Adrenal gland (tissue), 12 donors: Measurements from ENCODE around the gene CNTN1. TPM values are rescaled to one million over a fixed set of nuclear protein-coding genes. Genes with fewer than 3 reads are reported as not detected.

ENCODE experiments used
- DNase-seq, 7 donors: peaks; one replicate each; pipeline ENCODE4 v3.0.0-alpha.2; 2019 to 2020
- H3K27ac ChIP-seq, 5 donors: fragments of 200-600 bp; sonication (generic) in 4 of 5; 1 replicate in 3 of 5; 2 replicates in 2 of 5; pipeline versions ENCODE4 v1.5.1 to v1.8.0; 2016 to 2020; ENCODE audit warnings: mild to moderate bottlenecking in 1 of 5
- H3K27me3 ChIP-seq: fragments of 200-600 bp; 2 replicates; pipeline ENCODE4 v1.8.0; 2021
- H3K36me3 ChIP-seq, 2 donors: fragments of 200-600 bp; replicated peaks in 1 of 2; 1 replicate in 1 of 2; 2 replicates in 1 of 2; pipeline versions ENCODE4 v1.5.1 to v1.8.0; 2018 to 2022
- H3K4me1 ChIP-seq, 2 donors: fragments of 200-600 bp; replicated peaks in 1 of 2; 1 replicate in 1 of 2; 2 replicates in 1 of 2; pipeline versions ENCODE4 v1.5.1 to v1.8.0; 2018 to 2021
- H3K4me3 ChIP-seq, 4 donors: fragments of 200-600 bp; sonication (generic) in 3 of 4; one replicate each; pipeline ENCODE4 v1.5.1; 2016 to 2018
- H3K9me3 ChIP-seq, 3 donors: fragments of 200-600 bp; sonication (generic) in 1 of 3; replicated peaks in 1 of 3; 1 replicate in 2 of 3; 2 replicates in 1 of 3; pipeline versions ENCODE4 v1.5.1 to v1.8.0; 2016 to 2021
- POLR2A ChIP-seq, 2 donors: fragments of 450-650 bp; IDR thresholded peaks; one replicate each; pipeline ENCODE4 v1.6.1; 2017; ENCODE audit warnings: antibody characterized with exemption in 2 of 2, mild to moderate bottlenecking in 2 of 2, moderate library complexity in 1 of 2
- WGBS, 4 donors: extraction: QIAGEN DNeasy Blood & Tissue Kit in 2 of 4; methylation state at CpG; one replicate each; pipeline versions ENCODE4 v1.1.5 to v1.1.7; 2013 to 2017; 5-methylcytosine and 5-hydroxymethylcytosine counted together
- intact Hi-C, 2 donors: fragments of 100-400 bp; cut with DNase I; formaldehyde crosslinking; loops; one replicate each; pipeline versions ENCODE4 v1.14.1 to v1.15.0; 2022 to 2023
- polyA plus RNA-seq, 3 donors: library from polyadenylated mRNA; stranded (reverse); fragments of 200-250 nt in 2 of 3; fragments of 350-450 nt in 1 of 3; fragmentation: Illumina TruSeq in 1 of 3; extraction: RNeasy Lipid Tissue Mini Kit (QIAGEN cat#74804) in 1 of 3; gene quantifications; one replicate each; pipeline ENCODE4 v1.2.3, GENCODE V29; 2013 to 2014
- total RNA-seq, 9 donors: library from RNA; depleted of rRNA in 4 of 9; stranded (reverse); fragments of >200 nt in 4 of 9; fragments of 120-200 nt in 1 of 9; fragmentation: NEBNext Ultra II Directional in 1 of 9; extraction: Animal tissue kit (Norgen Biotek cat#: 25700) in 1 of 9; gene quantifications; one replicate each; pipeline versions ENCODE4 v1.1.0 to v1.2.4, GENCODE V29; 2013 to 2023
- TF ChIP-seq, protein P1 (sequence below), 6 experiments: fragments of 450-650 bp in 4 of 6; fragments of 200-600 bp in 2 of 6; sonication (generic) in 1 of 6; IDR thresholded peaks; 1 replicate in 5 of 6; 2 replicates in 1 of 6; pipeline versions ENCODE4 v1.5.1 to v1.8.0; 2016 to 2021; ENCODE audit warnings: antibody characterized with exemption in 6 of 6, mild to moderate bottlenecking in 2 of 6, moderate library complexity in 1 of 6
- donor health status: healthy with polysubstance abuse.
- donor health status: Bipolar disorder and iron deficiency.
- donor health status: DM: yes; HTN: yes; CAD: no.
- donor health status: DM: no; HTN: no; CAD: no.
- donor health status: DM: no; HTN: no; CAD: no.
- donor health status: DM: yes; HTN: yes; CAD: no.

The CNTN1 gene
- total and polyA plus RNA-seq, 12 donors = 3.8 to 76.8 (median 20.7) TPM

DNA sequence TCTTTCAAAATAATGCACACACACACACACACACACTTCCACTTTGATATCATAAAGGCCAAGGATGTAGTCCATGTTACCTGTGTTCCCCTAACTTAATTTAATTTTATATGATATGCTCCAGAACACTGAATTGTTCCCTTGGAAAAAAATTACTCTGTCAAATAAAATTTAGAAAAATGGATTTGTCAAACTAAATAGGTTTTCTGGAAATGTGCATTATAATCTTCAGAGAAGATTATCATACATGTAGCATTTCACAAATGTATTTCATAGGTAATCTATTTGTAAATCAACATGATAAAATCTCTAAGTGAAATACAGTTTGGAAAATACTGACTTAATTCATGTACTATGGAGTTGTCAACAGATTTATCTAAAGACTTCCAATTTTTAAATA is 68.6 kb downstream of the CNTN1 start:
- Histone ChIP-seq H3K27me3 (no peaks in the 10 kb centered on the region), H3K27ac (no peak overlapping the region), H3K4me1 (no peaks in the 10 kb centered on the region), H3K4me3 (no peak overlapping the region), H3K9me3 (no peaks in the 10 kb centered on the region), H3K36me3 (no peaks in the 10 kb centered on the region)
- DNase-seq = no peak
- TF ChIP-seq, protein P1, sequence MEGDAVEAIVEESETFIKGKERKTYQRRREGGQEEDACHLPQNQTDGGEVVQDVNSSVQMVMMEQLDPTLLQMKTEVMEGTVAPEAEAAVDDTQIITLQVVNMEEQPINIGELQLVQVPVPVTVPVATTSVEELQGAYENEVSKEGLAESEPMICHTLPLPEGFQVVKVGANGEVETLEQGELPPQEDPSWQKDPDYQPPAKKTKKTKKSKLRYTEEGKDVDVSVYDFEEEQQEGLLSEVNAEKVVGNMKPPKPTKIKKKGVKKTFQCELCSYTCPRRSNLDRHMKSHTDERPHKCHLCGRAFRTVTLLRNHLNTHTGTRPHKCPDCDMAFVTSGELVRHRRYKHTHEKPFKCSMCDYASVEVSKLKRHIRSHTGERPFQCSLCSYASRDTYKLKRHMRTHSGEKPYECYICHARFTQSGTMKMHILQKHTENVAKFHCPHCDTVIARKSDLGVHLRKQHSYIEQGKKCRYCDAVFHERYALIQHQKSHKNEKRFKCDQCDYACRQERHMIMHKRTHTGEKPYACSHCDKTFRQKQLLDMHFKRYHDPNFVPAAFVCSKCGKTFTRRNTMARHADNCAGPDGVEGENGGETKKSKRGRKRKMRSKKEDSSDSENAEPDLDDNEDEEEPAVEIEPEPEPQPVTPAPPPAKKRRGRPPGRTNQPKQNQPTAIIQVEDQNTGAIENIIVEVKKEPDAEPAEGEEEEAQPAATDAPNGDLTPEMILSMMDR (IDR thresholded peaks at IDR 0.05) = no peak
- TF ChIP-seq POLR2A (IDR thresholded peaks at IDR 0.05) = no peak
- intact Hi-C loops = no loop called here

DNA sequence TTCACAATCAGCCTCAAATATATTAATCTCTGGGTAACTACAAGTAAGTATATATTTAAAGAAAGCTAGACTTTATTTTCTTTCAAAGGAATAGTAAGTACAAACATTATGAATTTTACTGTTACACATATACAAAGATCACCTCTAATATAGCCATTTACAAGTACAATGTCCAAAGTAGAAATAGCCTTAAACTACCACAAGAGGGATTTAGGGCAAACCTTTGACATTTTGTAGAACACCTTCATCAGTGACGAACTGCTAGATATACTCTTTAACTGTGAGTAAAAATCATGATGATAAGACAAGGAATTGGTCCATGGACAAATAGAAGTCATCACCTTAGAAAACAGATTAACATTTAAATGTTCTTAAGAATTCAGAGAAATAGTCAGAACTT is 69.8 kb downstream of the CNTN1 start:
- no peak for DNase-seq
- no peak overlapping the region for H3K4me3 ChIP-seq
- H3K27ac ChIP-seq = no peak overlapping the region
- H3K27me3 ChIP-seq = no peaks in the 10 kb centered on the region
- WGBS, 4 donors = 54 to 76% (median 65%) methylated on average over 1 of the region's 1 CpG
- no peaks in the 10 kb centered on the region for H3K9me3 ChIP-seq
- intact Hi-C loops = no loop called here
- H3K4me1 ChIP-seq = no peaks in the 10 kb centered on the region
- no peaks in the 10 kb centered on the region for H3K36me3 ChIP-seq
- TF ChIP-seq POLR2A (IDR thresholded peaks at IDR 0.05) = no peak
- TF ChIP-seq, protein P1 (IDR thresholded peaks at IDR 0.05) = no peak

DNA sequence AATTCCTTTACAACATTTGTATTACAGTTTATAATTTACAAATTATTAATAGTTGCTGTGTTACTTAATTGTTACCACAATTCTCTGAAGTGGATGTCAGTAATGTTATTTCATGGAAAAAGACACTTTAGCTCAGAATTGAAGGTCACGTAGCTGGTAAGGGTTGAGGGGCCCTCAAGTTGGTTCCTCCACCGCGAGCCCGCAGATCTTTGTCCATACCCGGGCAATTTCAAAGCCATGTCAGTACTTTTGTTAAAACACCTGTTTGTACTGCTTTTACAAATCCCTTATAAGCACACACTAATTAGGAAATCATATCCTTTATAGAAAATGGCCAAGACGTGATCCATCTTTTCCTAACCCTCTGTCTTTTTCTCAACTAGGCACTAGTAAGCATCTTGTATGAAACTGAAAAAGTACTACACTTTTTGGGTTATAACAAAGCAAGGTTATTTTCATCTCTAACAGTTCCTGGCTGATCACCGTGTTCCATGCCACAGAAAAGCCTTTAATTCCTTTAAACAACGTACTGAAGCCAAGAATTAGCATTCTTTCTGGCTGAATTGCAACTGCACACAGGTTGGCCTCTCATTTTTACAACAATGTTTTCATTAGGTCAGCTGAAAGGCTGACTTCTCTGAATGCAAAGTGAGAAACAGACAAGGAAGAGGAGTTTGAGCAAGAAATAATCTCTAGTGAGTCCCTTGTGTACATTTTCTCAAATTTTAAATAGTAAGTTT is 76.1 kb downstream of the CNTN1 start:
- DNase-seq = no peak
- no peak for TF ChIP-seq POLR2A (IDR thresholded peaks at IDR 0.05)
- TF ChIP-seq, protein P1 (IDR thresholded peaks at IDR 0.05) = no peak
- 75 to 84% (median 77%) methylated on average over 8 of the region's 8 CpGs for WGBS, 4 donors
- intact Hi-C loops = no loop called here
- H3K4me1 ChIP-seq = no peaks in the 10 kb centered on the region
- no peaks in the 10 kb centered on the region for H3K9me3 ChIP-seq
- H3K4me3 ChIP-seq = no peak overlapping the region
- H3K36me3 ChIP-seq = no peaks in the 10 kb centered on the region
- H3K27ac ChIP-seq = no peak overlapping the region
- H3K27me3 ChIP-seq = no peaks in the 10 kb centered on the region

DNA sequence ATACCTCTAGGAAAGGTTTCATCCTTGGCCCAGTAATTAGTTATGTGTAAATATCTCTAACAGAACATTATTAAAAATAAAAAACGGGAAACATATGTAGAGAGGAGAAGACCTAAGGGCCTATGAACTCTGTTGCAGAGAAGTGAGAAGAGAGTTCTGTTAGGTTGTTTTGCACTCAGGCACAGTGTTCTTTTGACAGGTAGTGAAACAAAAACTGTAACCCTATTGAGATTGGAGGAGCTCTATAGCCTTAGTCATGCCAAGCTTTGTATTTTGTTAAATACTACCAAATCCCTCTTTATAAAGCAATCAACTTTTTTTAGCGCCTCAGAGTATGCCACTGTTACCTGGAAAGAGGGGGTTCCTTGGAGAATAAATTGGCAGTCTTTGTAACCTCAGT is 77.6 kb downstream of the CNTN1 start:
- no peak for DNase-seq
- TF ChIP-seq, protein P1 (IDR thresholded peaks at IDR 0.05) = no peak
- TF ChIP-seq POLR2A (IDR thresholded peaks at IDR 0.05) = no peak
- Histone ChIP-seq H3K4me3 (no peak overlapping the region), H3K27ac (no peak overlapping the region), H3K36me3 (no peaks in the 10 kb centered on the region), H3K27me3 (no peaks in the 10 kb centered on the region), H3K4me1 (no peaks in the 10 kb centered on the region), H3K9me3 (no peaks in the 10 kb centered on the region)
- intact Hi-C loops = no loop called here
- 23 to 38% (median 35%) methylated on average over 2 of the region's 2 CpGs for WGBS, 4 donors
